Stimulated activated CD4-positive, alpha-beta T cell treated with anti-CD3 and anti-CD28 coated beads, Interleukin-4, amount 100 ng/mL, for 48 hours (primary cell): ENCODE measurements around the gene SHQ1.
"Not testable (repeated sequence)": the region's sequence is repeated elsewhere in the genome, so short reads cannot be mapped to it uniquely, and the experiment has no call there.

Experiments
- DNase-seq, 2 donors: peaks; one replicate each; pipeline ENCODE4 v3.0.0-alpha.2; 2020; ENCODE audit warnings: low read depth in 2 of 2

SHQ1 gene

GRCh38 chr3:72719137-72719536, 129.1 kb downstream of the SHQ1 start:
- DNase-seq, result no peak

- not testable (repeated sequence) for DNase-seq
Measured at GRCh38 chr3:72714135-72714534, 134.1 kb downstream of the SHQ1 start.

- not testable (repeated sequence) for DNase-seq
Measured at GRCh38 chr3:72710471-72710870, 137.8 kb downstream of the SHQ1 start.

- DNase-seq, result no peak
Measured at GRCh38 chr3:72708441-72708840, 139.8 kb downstream of the SHQ1 start.

- no peak for DNase-seq
Measured at GRCh38 chr3:72702997-72703396, 145.2 kb downstream of the SHQ1 start.

GRCh38 chr3:72702390-72702789, 145.9 kb downstream of the SHQ1 start:
- no peak for DNase-seq

- no peak for DNase-seq
Measured at GRCh38 chr3:72700106-72700505, 148.1 kb downstream of the SHQ1 start.

GRCh38 chr3:72699631-72700030, 148.6 kb downstream of the SHQ1 start:
- DNase-seq, result no peak
